HAP-1 (cell line): ENCODE data around the gene LAYN.

Experiments used
- DNase-seq, 2 experiments: peaks; one replicate each; pipeline ENCODE4 v3.0.0-alpha.2; 2016 to 2020; ENCODE audit warnings: low spot score in 2 of 2
- H3K27me3 ChIP-seq: fragments of 250-450 bp; sonication (Bioruptor Pico); 2 replicates; pipeline ENCODE4 v1.5.1; 2020; ENCODE audit warnings: low read depth, mild to moderate bottlenecking, moderate library complexity
- H3K36me3 ChIP-seq: fragments of 250-450 bp; sonication (Bioruptor Pico); replicated peaks from 2 replicates; pipeline ENCODE4 v1.5.1; 2020; ENCODE audit warnings: mild to moderate bottlenecking
- H3K4me1 ChIP-seq: fragments of 250-450 bp; sonication (Bioruptor Pico); 2 replicates; pipeline ENCODE4 v1.5.1; 2020; ENCODE audit warnings: mild to moderate bottlenecking
- H3K4me3 ChIP-seq: fragments of 250-450 bp; sonication (Bioruptor Pico); 2 replicates; pipeline ENCODE4 v1.5.1; 2020; ENCODE audit warnings: mild to moderate bottlenecking, moderate library complexity
- H3K9me3 ChIP-seq: fragments of 250-450 bp; sonication (Bioruptor Pico); 2 replicates; pipeline ENCODE4 v1.5.1; 2020; ENCODE audit warnings: mild to moderate bottlenecking, moderate library complexity
- in situ Hi-C: fragments of 300-500 bp; cut with MboI; formaldehyde crosslinking; loops from 3 replicates; pipeline ENCODE4 v1.14.3; 2020; ENCODE audit warnings: low sequenced_read_pairs, inconsistent platforms, mixed read lengths

Gene LAYN

DNA sequence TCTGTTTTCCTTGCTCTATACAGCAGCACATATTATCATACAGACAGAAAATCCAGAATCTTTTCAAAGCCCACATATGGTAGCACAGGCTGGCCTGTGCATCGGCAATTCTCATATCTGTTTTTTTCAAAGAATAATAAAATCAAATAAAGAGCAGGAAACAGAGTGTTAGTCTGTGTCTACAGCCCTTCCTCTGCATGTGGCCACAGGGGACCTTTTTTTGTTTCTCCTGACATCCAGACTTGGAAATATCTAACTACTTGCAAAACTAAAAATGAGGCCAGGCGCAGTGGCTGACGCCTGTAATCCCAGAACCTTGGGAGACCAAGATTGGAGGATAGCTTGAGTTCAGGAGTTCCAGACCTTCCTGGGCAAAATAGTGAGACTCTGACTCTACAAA lies 20.3 kb downstream of the LAYN start:
- in situ Hi-C loops, result loop anchor here (10.0 to 25.0 kb wide), 2 partner anchors 106 to 273 kb away; partner anchors contain the start of gene POU2AF3
- H3K36me3 ChIP-seq, result no peaks in the 10 kb centered on the region
- no peak for DNase-seq
- no peak overlapping the region for H3K4me3 ChIP-seq
- H3K4me1 ChIP-seq, result no peaks in the 10 kb centered on the region
- no peaks in the 10 kb centered on the region for H3K27me3 ChIP-seq
- no peaks in the 10 kb centered on the region; the same call in 1 of the 2 replicates for H3K9me3 ChIP-seq

DNA sequence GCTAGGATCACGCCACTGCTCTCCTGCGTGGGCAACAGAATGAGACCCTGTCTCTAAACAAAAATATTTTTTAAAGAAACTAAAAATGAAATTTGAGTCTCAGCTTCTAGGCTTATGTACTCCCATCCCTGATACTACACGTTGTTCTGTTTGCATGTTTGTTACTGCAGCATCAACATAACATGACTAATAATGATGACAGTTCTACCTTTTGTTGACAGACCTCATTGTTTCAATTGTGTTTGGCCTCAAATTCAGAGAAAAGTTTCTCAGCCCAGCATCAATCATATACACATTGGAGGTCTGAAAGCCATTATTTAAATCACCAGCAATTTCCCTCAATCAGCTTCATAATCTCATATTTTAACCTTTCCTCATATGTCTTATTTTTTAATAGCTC lies 20.8 kb downstream of the LAYN start:
- no peaks in the 10 kb centered on the region for H3K36me3 ChIP-seq
- H3K27me3 ChIP-seq, result no peaks in the 10 kb centered on the region
- no peak overlapping the region for H3K4me3 ChIP-seq
- DNase-seq, result no peak
- no peaks in the 10 kb centered on the region for H3K4me1 ChIP-seq
- no peaks in the 10 kb centered on the region for H3K9me3 ChIP-seq
- in situ Hi-C loops, result loop anchor here (10.0 to 25.0 kb wide), 2 partner anchors 107 to 274 kb away; partner anchors contain the start of gene POU2AF3

DNA sequence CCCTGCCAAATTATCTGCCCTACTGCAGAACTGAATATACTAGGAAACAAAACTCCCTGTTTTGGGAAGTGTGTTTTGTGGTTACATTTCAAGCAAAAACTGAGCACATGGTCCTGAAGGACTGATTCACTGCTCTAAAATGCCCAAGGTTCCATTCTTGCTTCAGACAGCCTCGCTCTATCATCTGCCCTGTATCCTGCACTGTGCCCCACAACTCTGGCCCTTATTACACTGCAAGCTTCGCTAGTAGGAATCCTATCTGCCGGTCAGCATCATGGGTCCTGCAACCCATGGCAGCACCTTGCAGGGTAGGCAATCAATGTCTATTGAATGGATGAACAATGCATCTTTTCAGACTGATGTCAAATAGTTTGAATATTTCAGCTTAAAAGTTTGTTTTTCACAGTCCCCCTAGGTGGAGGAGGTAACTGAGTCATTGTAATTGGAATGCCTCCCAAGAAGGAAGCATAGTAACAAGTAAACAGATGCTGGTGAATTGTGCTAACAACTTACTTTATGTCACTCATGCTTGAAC lies 21.3 kb downstream of the LAYN start:
- Histone ChIP-seq H3K27me3 (no peaks in the 10 kb centered on the region), H3K36me3 (no peaks in the 10 kb centered on the region), H3K9me3 (no peaks in the 10 kb centered on the region), H3K4me3 (no peak overlapping the region), H3K4me1 (no peaks in the 10 kb centered on the region)
- no peak for DNase-seq
- in situ Hi-C loops, result loop anchor here (10.0 to 25.0 kb wide), 2 partner anchors 107 to 275 kb away; partner anchors contain the start of gene POU2AF3

DNA sequence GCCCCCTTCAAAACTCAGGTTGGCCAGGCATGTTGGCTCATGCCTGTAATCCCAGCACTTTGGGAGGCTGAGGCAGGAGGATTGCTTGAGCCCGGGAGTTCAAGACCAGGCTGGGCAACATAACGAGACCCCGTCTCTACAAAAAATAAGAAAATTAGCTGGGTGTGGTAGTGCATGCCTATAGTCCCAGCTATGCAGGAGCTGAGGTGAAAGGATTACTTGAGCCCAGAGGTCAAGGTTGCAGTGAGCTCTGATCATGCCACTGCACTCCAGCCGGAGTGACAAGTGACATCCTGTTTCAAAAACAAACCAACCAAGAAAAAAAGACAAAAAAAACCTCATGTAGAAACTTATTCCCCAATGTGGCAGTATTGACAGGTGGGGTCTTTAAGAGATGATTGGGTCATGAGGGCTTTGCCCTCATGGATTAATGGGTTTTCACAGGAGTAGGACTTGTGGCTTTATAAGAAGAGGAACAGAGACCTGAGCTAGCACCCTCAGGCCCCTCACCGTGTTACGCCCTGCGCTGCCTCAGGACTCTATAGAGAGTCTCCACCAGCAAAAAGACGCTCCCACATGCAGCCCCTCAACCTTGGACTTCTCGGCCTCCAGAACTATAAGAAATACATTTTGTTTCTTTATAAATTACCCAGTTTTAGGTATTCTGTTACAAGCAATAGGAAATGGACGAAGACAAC lies 22.3 kb downstream of the LAYN start:
- Histone ChIP-seq H3K27me3 (no peaks in the 10 kb centered on the region), H3K9me3 (no peaks in the 10 kb centered on the region), H3K36me3 (no peaks in the 10 kb centered on the region), H3K4me3 (no peak overlapping the region), H3K4me1 (no peaks in the 10 kb centered on the region)
- DNase-seq, result no peak
- in situ Hi-C loops, result loop anchor here (10.0 to 25.0 kb wide), 2 partner anchors 108 to 276 kb away; partner anchors contain the start of gene POU2AF3

DNA sequence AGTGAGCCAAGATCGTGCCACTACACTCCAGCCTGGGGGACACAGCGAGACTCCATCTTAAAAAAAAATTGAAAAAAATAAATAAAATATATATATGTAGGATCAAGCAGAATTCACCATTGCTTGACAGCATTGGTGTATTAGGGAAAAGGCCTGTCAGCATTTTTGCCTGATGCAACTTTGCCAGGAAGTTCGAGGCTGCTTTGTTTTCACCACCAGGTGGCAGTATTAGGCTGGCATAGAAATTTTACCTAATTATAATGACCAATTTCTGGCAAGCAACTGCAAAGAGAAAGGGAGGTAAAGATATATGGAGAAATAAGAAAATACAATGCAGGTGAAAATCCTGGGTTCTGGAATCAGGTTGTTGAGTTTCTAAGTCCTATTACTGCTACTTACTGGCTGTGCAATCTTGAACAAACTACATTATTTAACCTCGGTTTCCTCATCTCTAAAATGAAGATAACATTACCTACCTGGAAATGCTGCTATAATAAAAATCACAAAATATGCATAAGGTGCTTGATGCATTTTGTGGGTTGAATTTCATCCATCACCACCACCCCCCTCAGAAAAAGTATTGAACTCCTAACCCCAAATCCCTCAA lies 24.7 kb downstream of the LAYN start:
- no peaks in the 10 kb centered on the region for H3K36me3 ChIP-seq
- H3K4me1 ChIP-seq, result no peaks in the 10 kb centered on the region
- in situ Hi-C loops, result loop anchor here (10.0 to 25.0 kb wide), 2 partner anchors 110 to 278 kb away; partner anchors contain the start of gene POU2AF3
- DNase-seq, result peak; percentile 45 to 78
- no peaks in the 10 kb centered on the region for H3K27me3 ChIP-seq
- no peaks in the 10 kb centered on the region for H3K9me3 ChIP-seq
- H3K4me3 ChIP-seq, result no peak overlapping the region

DNA sequence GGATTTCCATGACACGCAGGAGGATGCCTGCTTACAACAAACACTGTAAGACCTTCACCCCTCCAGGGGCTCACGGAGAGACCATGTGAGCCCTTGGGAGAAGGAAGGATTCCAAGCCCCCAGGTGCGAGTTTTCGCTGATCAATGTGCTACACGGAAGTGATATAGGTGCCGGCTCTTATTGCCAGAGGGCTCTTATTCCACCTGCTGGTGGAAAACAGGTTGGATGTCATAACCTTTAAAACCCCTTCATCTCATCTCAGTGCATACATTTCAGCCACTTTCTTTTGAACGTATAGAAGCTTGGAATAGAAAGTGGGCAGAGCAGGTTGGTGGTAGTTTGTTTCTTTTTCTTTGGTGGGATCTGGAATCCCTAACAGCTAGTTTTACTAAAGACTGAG lies 25.8 kb downstream of the LAYN start:
- Histone ChIP-seq H3K36me3 (no peaks in the 10 kb centered on the region), H3K4me1 (no peaks in the 10 kb centered on the region), H3K9me3 (no peaks in the 10 kb centered on the region), H3K4me3 (no peak overlapping the region), H3K27me3 (no peaks in the 10 kb centered on the region)
- in situ Hi-C loops, result loop anchor here (10.0 to 25.0 kb wide), 2 partner anchors 112 to 279 kb away; partner anchors contain the start of gene POU2AF3
- DNase-seq, result no peak

DNA sequence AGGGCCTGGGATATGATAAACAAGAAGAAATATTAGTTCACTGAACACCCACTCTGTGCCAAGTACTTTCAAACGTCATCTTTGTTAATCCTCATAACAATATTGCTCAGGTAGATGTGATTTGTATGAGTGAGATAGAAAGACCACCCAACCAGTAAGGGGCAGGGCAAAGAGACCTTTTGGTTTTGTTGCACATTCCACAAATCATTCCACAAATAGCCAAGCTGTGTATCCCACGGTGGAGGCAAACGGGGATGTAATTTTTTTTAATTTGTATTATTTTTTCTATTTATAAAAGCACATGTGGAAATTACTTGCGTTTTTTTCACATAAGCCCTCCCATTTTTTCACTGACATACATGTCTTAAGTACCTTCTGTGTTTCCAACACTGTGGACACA lies 29.0 kb downstream of the LAYN start:
- Histone ChIP-seq H3K27me3 (no peaks in the 10 kb centered on the region), H3K4me1 (no peaks in the 10 kb centered on the region), H3K9me3 (no peaks in the 10 kb centered on the region), H3K4me3 (no peak overlapping the region), H3K36me3 (no peaks in the 10 kb centered on the region)
- in situ Hi-C loops, result loop anchor here (10.0 to 25.0 kb wide), 2 partner anchors 115 to 282 kb away; partner anchors contain the start of gene POU2AF3
- DNase-seq, result no peak

DNA sequence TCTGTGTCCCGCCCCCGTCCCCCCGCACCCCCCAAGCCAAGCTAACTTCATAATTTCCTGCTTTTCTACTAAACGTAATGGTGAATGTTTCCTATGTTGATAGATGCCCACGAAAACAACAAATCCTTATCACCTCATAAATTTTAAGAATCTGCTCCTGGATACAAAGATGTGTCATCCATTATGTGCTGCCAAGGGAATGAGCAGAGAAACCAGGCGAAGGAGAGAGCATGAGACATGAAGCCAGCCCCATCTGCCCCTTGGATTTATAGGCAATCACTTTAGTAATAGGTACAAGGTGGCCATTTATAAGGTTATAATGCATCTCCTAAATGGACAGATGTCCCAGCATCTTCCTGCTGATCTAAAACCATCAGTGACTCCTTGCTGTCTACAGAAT lies 30.3 kb downstream of the LAYN start:
- in situ Hi-C loops, result loop anchor here (25.0 kb wide), 1 partner anchor 283 kb away; the partner anchor contains the start of gene POU2AF3
- Histone ChIP-seq H3K4me1 (no peaks in the 10 kb centered on the region), H3K27me3 (no peaks in the 10 kb centered on the region), H3K9me3 (no peaks in the 10 kb centered on the region), H3K4me3 (no peak overlapping the region), H3K36me3 (no peaks in the 10 kb centered on the region)
- no peak for DNase-seq

DNA sequence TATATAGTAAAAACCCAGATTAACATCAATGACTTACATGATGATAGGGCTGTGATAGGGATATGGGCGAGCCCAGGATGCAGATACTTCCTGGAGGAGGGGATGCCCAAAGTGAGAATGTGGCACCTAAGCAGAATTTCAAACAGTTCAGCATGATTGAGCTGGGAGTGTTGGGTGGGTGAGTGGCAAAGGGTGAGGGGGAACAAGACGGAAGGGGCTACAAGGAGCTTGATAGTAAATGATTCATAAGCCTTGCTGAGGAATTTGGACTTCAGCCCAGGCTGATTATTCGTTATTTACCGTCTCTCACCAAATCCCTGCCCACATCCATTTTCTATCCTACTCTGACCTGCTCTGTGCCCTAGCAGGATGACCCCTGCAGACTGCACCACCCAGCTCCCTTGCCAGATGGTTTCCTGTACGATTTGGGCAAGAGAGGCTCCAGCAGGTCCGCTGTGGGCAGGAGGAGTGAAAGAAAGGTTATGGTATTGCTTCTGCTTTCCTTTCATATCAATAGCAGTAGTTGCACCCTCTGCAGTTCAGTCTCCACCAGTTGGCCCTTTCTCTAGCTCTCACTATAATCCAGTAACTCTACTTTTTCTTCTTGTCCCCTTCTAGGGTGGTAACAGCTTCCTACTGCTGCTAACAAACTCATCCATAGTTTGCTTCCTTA lies 31.4 kb downstream of the LAYN start:
- Histone ChIP-seq H3K36me3 (no peaks in the 10 kb centered on the region), H3K4me3 (no peak overlapping the region), H3K27me3 (no peaks in the 10 kb centered on the region), H3K9me3 (no peaks in the 10 kb centered on the region), H3K4me1 (no peaks in the 10 kb centered on the region)
- in situ Hi-C loops, result loop anchor here (25.0 kb wide), 1 partner anchor 285 kb away; the partner anchor contains the start of gene POU2AF3
- no peak for DNase-seq

DNA sequence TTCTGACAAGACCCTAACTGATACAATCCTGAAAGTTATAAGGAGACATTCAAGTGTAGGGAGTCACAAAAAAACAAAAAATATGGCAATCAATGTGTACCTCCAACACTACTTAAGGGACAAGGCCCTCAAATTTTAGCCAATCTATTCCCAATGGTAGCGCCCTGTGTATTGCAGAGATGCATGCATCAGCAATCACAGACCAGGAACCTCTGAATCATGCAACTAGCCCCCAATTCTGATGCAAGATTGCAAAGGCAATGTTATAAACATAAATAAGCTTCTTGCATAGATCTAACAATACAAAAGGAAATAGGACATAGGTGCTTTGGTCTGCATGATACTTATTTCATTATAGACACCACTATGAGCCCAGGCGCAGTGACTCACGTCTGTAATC lies 32.1 kb downstream of the LAYN start:
- H3K27me3 ChIP-seq, result no peaks in the 10 kb centered on the region
- DNase-seq, result no peak
- H3K4me1 ChIP-seq, result no peaks in the 10 kb centered on the region
- in situ Hi-C loops, result loop anchor here (25.0 kb wide), 1 partner anchor 285 kb away; the partner anchor contains the start of gene POU2AF3
- H3K9me3 ChIP-seq, result no peaks in the 10 kb centered on the region
- H3K4me3 ChIP-seq, result no peak overlapping the region
- no peaks in the 10 kb centered on the region for H3K36me3 ChIP-seq

DNA sequence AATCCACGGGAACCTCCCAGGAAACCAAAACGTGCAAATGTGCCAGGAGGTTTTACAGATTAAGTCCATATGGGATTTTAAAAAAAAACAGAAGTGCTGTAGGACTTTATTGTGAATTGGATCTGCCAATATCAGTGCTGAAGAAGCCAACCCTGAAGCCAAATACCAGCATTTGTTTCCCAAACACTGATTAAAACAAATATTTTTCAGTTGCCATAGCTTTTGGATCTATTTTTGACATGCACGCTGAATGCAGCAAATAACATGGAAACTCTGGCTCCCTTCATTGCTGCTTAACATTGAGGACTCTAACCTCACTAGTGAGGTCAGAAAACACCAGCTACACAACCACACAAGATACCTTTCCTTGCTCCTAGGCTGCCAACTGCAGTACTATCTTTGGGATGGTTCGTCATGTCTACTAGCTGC lies 33.3 kb downstream of the LAYN start:
- Histone ChIP-seq H3K9me3 (no peaks in the 10 kb centered on the region), H3K4me3 (no peak overlapping the region), H3K4me1 (no peaks in the 10 kb centered on the region), H3K36me3 (no peaks in the 10 kb centered on the region), H3K27me3 (no peaks in the 10 kb centered on the region)
- in situ Hi-C loops, result loop anchor here (25.0 kb wide), 1 partner anchor 287 kb away; the partner anchor contains the start of gene POU2AF3
- DNase-seq, result no peak

DNA sequence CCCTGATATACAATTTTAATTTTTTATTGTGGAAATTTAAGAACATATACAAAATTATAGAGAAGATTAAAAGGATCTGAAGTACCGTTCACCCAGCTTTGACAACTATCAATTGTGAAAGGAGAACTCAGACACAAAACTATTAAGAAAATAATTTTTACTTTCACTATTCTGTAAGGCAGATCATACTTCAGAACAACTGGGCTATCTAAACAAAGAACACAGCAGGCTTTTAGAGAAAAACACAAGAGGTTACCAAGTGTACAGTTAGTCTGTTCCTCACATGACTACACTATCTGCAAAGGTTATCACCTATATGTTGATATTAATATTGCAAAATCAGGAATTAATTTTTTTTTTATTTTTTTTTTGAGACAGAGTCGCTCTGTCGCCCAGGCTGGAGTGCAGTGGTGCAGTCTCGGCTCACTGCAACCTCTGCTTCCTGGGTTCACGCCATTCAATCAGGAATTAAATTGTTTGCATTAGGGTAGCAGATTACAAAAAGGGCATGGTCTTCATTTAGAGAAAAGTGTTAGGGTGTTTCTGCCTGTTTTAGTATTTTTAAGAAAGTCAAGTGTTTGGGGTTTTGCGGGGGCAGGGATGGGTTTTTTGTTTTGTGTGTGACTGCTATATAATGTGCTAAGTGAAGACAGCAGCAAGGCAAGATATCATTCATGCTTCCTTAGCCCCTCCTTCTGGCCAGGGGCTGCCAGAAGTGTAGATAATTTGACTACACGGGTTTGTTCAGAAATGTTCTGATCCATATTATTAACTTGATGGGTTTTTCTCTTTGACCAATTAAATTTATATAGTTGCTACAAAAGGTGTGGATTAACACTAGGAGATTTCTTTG lies 34.1 kb downstream of the LAYN start:
- DNase-seq, result no peak
- in situ Hi-C loops, result loop anchor here (25.0 kb wide), 1 partner anchor 287 kb away; the partner anchor contains the start of gene POU2AF3
- H3K4me3 ChIP-seq, result no peak overlapping the region
- no peaks in the 10 kb centered on the region for H3K27me3 ChIP-seq
- no peaks in the 10 kb centered on the region for H3K9me3 ChIP-seq
- no peaks in the 10 kb centered on the region for H3K4me1 ChIP-seq
- no peaks in the 10 kb centered on the region for H3K36me3 ChIP-seq

DNA sequence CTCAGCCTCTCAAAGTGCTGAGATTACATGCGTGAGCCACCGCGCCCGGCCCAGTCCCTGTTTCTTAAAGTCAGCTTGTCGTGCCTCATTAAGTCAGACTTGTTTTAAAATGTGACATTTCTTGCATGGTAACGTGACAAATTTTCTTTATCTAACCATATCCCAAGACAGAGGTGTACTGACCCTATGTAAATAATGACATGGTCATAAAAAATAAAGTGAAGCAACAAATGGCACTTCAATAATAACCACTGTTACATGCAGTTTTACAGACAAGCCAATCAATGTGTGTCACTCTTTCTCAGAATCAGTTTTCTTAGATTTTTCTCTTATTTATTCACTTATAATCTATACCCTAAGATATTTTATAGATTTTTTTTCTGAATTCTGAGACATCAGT lies 35.2 kb downstream of the LAYN start:
- no peaks in the 10 kb centered on the region for H3K27me3 ChIP-seq
- no peak for DNase-seq
- no peaks in the 10 kb centered on the region for H3K9me3 ChIP-seq
- no peaks in the 10 kb centered on the region for H3K4me1 ChIP-seq
- no peak overlapping the region for H3K4me3 ChIP-seq
- H3K36me3 ChIP-seq, result no peaks in the 10 kb centered on the region
- in situ Hi-C loops, result no loop called here
